Kidney (tissue), 14 donors: Measurements from ENCODE around the gene PADI4. TPM values are rescaled to one million over a fixed set of nuclear protein-coding genes. Genes with fewer than 3 reads are reported as not detected.

Experiments
- DNase-seq, 5 donors: peaks; one replicate each; pipeline ENCODE4 v3.0.0-alpha.2; 2013 to 2020
- FAIRE-seq: peaks from 2 replicates; lab custom pipeline; 2012; peaks lifted over from hg19 to GRCh38; lab: Jason Lieb, UNC
- H3K27ac ChIP-seq, 2 donors: one replicate each; pipeline ENCODE4 v1.7.0; 2013; ENCODE audit warnings: low read depth in 2 of 2, low read length in 2 of 2, inconsistent platforms in 1 of 2
- H3K27me3 ChIP-seq: one replicate; pipeline ENCODE4 v1.7.1; 2013; ENCODE audit warnings: low read length, inconsistent platforms; ENCODE audit not compliant: control insufficient read depth, insufficient read depth
- H3K36me3 ChIP-seq, 3 donors: one replicate each; pipeline versions ENCODE4 v1.7.0 to v1.7.1; 2013; ENCODE audit warnings: low read length in 3 of 3, control low read depth in 1 of 3, inconsistent platforms in 1 of 3; ENCODE audit not compliant: insufficient read depth in 3 of 3, control insufficient read depth in 2 of 3
- H3K4me1 ChIP-seq, 3 donors: one replicate each; pipeline versions ENCODE4 v1.7.0 to v1.7.1; 2013; ENCODE audit warnings: low read length in 3 of 3, inconsistent platforms in 1 of 3, low read depth in 1 of 3; ENCODE audit not compliant: control insufficient read depth in 2 of 3, insufficient read depth in 2 of 3
- H3K4me3 ChIP-seq, 3 donors: one replicate each; pipeline versions ENCODE4 v1.7.0 to v1.8.1; 2013; ENCODE audit warnings: low read length in 3 of 3, control low read depth in 1 of 3, inconsistent platforms in 1 of 3
- H3K9ac ChIP-seq, 3 donors: one replicate each; pipeline versions ENCODE4 v1.7.0 to v1.7.1; 2013; ENCODE audit warnings: low read length in 3 of 3, control low read depth in 1 of 3, inconsistent platforms in 1 of 3
- H3K9me3 ChIP-seq, 3 donors: one replicate each; pipeline versions ENCODE4 v1.7.0 to v1.7.1; 2013; ENCODE audit warnings: low read length in 3 of 3, control low read depth in 1 of 3, inconsistent platforms in 1 of 3; ENCODE audit not compliant: control insufficient read depth in 2 of 3, insufficient read depth in 1 of 3
- CTCF ChIP-seq: IDR thresholded peaks from 3 replicates; pipeline ENCODE4 v1.5.1; 2012; ENCODE audit warnings: mild to moderate bottlenecking, moderate library complexity, borderline replicate concordance; ENCODE audit not compliant: insufficient read depth; ENCODE audit errors: extremely low read depth
- intact Hi-C: fragments of 100-400 bp; cut with DNase I; formaldehyde crosslinking; loops from one replicate; pipeline ENCODE4 v1.11.1; 2022
- polyA plus RNA-seq: library from polyadenylated mRNA; stranded (reverse); fragments of 350-450 nt; fragmentation: Illumina TruSeq; extraction: RNeasy Lipid Tissue Mini Kit (QIAGEN cat#74804); gene quantifications from one replicate; pipeline ENCODE4 v1.2.3, GENCODE V29; 2014; ENCODE audit warnings: low read depth, low replicate concordance; ENCODE audit not compliant: insufficient read depth
- total RNA-seq: library from RNA; stranded (reverse); fragmentation: NEBNext Ultra II Directional; extraction: Animal tissue kit (Norgen Biotek cat#: 25700); gene quantifications from one replicate; pipeline ENCODE4 v1.2.1, GENCODE V29; 2021
- donor health status: control.
- donor health status: control.
- donor health status: control.
- donor health status: control.
- donor health status: control.
- donor health status: DM: yes; HTN: yes; CAD: no.
- donor health status: Normal renal cell carcinoma (clear cell type).

Gene PADI4
- total and polyA plus RNA-seq, 2 donors from 2014 or later: 0.35 TPM; not detected in 1

- no peak overlapping the region for H3K27ac ChIP-seq
- H3K4me1 ChIP-seq: no peaks in the 10 kb centered on the region
- H3K9ac ChIP-seq: no peak overlapping the region
- FAIRE-seq: no peak
- DNase-seq: no peak
- no peaks in the 10 kb centered on the region for H3K27me3 ChIP-seq
- intact Hi-C loops: no loop called here
- no peaks in the 10 kb centered on the region for H3K9me3 ChIP-seq
- no peak for TF ChIP-seq CTCF
- H3K4me3 ChIP-seq: no peak overlapping the region
- H3K36me3 ChIP-seq: no peaks in the 10 kb centered on the region
Observed at GRCh38 chr1:17350928-17351446, 43.0 kb downstream of the PADI4 start.

GRCh38 chr1:17351598-17352324 lies 43.8 kb downstream of the PADI4 start:
- no peaks in the 10 kb centered on the region for H3K27me3 ChIP-seq
- no peak overlapping the region for H3K27ac ChIP-seq
- H3K4me1 ChIP-seq: no peaks in the 10 kb centered on the region
- no peak for TF ChIP-seq CTCF
- no peak for FAIRE-seq
- no peaks in the 10 kb centered on the region for H3K9me3 ChIP-seq
- DNase-seq: no peak
- H3K36me3 ChIP-seq: no peaks in the 10 kb centered on the region
- intact Hi-C loops: no loop called here
- no peak overlapping the region for H3K4me3 ChIP-seq
- no peak overlapping the region for H3K9ac ChIP-seq

- H3K36me3 ChIP-seq: no peaks in the 10 kb centered on the region
- no peak for DNase-seq
- FAIRE-seq: no peak
- no peak for TF ChIP-seq CTCF
- no peaks in the 10 kb centered on the region for H3K9me3 ChIP-seq
- no peaks in the 10 kb centered on the region for H3K27me3 ChIP-seq
- intact Hi-C loops: no loop called here
- no peak overlapping the region for H3K9ac ChIP-seq
- H3K4me3 ChIP-seq: no peak overlapping the region
- no peaks in the 10 kb centered on the region for H3K4me1 ChIP-seq
- no peak overlapping the region for H3K27ac ChIP-seq
Observed at GRCh38 chr1:17352419-17352909, 44.5 kb downstream of the PADI4 start.
